Prostate gland (tissue), 2 donors: ENCODE results near the gene ZMYND19.

Source experiments
- POLR2A ChIP-seq: fragments of 450-650 bp; IDR thresholded peaks from one replicate; pipeline ENCODE4 v1.6.1; 2016; ENCODE audit warnings: antibody characterized with exemption, mild to moderate bottlenecking
- TF ChIP-seq, protein P1 (sequence below), 4 experiments: fragments of 200-600 bp in 2 of 4; fragments of 450-650 bp in 2 of 4; sonication (generic) in 2 of 4; IDR thresholded peaks; 1 replicate in 3 of 4; 2 replicates in 1 of 4; pipeline ENCODE4 v1.5.1; 2016 to 2019; ENCODE audit warnings: antibody characterized with exemption in 4 of 4, mild to moderate bottlenecking in 2 of 4, moderate library complexity in 2 of 4

- TF ChIP-seq, protein P1, sequence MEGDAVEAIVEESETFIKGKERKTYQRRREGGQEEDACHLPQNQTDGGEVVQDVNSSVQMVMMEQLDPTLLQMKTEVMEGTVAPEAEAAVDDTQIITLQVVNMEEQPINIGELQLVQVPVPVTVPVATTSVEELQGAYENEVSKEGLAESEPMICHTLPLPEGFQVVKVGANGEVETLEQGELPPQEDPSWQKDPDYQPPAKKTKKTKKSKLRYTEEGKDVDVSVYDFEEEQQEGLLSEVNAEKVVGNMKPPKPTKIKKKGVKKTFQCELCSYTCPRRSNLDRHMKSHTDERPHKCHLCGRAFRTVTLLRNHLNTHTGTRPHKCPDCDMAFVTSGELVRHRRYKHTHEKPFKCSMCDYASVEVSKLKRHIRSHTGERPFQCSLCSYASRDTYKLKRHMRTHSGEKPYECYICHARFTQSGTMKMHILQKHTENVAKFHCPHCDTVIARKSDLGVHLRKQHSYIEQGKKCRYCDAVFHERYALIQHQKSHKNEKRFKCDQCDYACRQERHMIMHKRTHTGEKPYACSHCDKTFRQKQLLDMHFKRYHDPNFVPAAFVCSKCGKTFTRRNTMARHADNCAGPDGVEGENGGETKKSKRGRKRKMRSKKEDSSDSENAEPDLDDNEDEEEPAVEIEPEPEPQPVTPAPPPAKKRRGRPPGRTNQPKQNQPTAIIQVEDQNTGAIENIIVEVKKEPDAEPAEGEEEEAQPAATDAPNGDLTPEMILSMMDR (IDR thresholded peaks at IDR 0.05): no peak
- no peak for TF ChIP-seq POLR2A
Observed at GRCh38 chr9:137586854-137587253, 3.5 kb downstream of the ZMYND19 start.
